Neural crest cell (in vitro differentiated cells): Measurements from ENCODE around the gene CHTF8. TPM values are rescaled to one million over a fixed set of nuclear protein-coding genes. Genes with fewer than 3 reads are reported as not detected.

ENCODE experiments used
- DNase-seq: peaks from one replicate; pipeline ENCODE4 v3.0.0; 2021; ENCODE audit warnings: low read depth, mixed read lengths, low spot score
- H3K27ac Mint-ChIP-seq: one replicate; pipeline ENCODE4 v1.8.0; 2021; ENCODE audit warnings: mild to moderate bottlenecking, mixed read lengths; ENCODE audit not compliant: unreplicated experiment
- H3K27me3 Mint-ChIP-seq: 2 replicates; pipeline ENCODE4 v1.8.0; 2021; ENCODE audit warnings: low read depth, mild to moderate bottlenecking, mixed read lengths
- H3K36me3 Mint-ChIP-seq: 2 replicates; pipeline ENCODE4 v1.8.0; 2021; ENCODE audit warnings: low read depth, mild to moderate bottlenecking, mixed read lengths
- H3K4me1 Mint-ChIP-seq: 2 replicates; pipeline ENCODE4 v1.8.0; 2021; ENCODE audit warnings: mixed read lengths
- H3K4me3 Mint-ChIP-seq: one replicate; pipeline ENCODE4 v1.8.0; 2021; ENCODE audit warnings: mild to moderate bottlenecking, mixed read lengths
- H3K9me3 Mint-ChIP-seq: 2 replicates; pipeline ENCODE4 v1.8.0; 2021; ENCODE audit warnings: mixed read lengths
- CTCF ChIP-seq: fragments of 200-600 bp; sonication (generic); conservative IDR thresholded peaks from 2 replicates; pipeline ENCODE4 v1.5.0; 2021; ENCODE audit warnings: antibody characterized with exemption, mild to moderate bottlenecking
- total RNA-seq: library from RNA; stranded (reverse); gene quantifications from 2 replicates; pipeline ENCODE4 v1.2.1, GENCODE V29; 2021

Gene CHTF8
- total RNA-seq, 1 donor from 2014 or later, result 139 TPM

DNA sequence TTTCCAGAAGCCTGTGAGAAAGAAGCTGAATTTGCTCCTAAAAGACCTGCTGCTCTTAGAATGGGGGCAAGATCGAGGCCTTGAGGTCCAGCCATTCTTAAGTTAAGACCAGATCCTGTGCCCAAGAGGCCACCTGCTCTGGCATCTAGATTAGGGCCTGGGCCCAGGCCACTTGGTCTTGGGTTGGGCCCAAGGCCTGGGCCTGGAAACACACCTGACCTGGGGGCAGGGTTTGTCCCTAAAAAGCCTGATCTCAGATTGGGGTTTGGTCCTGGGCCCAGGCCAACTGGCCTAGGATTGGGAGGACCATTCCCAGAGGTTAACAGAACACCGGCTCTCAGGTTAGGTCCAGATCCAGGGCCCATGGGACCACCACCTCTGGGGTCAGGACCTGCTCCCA, 12.9 kb downstream of the CHTF8 start:
- no peak for DNase-seq
- TF ChIP-seq CTCF, result no peak
- Mint-ChIP-seq H3K36me3 (peaks cover 27% of the 10 kb centered on the region), H3K4me3 (no peak overlapping the region), H3K9me3 (no peaks in the 10 kb centered on the region), H3K27me3 (no peaks in the 10 kb centered on the region), H3K27ac (no peak overlapping the region), H3K4me1 (peaks cover 5% of the 10 kb centered on the region)

DNA sequence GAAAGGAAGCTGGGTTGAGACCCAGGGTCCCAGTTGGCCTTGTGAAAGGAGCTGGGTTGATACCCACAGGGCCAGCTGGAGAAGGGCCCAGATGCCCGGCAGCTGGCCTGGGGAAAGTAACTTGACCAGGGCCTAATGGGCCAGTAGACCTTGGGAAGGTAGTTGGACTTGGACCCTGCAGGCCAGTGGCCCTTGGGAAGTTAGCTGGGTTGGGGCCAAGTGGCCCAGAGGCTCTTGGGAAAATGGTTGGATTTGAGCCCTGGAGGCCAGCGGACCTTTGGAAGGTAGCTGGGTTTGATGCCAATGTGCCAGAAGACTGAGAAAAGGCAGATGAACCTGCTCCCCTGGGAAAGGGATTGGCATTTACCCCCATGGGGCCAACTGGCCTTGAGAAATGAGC, 13.4 kb downstream of the CHTF8 start:
- no peak overlapping the region for H3K27ac Mint-ChIP-seq

GRCh38 chr16:69118468-69118867, 13.9 kb downstream of the CHTF8 start:
- no peaks in the 10 kb centered on the region for H3K27me3 Mint-ChIP-seq
- no peak overlapping the region for H3K27ac Mint-ChIP-seq
- peaks cover 27% of the 10 kb centered on the region for H3K36me3 Mint-ChIP-seq
- no peak overlapping the region for H3K4me3 Mint-ChIP-seq
- no peaks in the 10 kb centered on the region for H3K4me1 Mint-ChIP-seq
- no peak for TF ChIP-seq CTCF
- H3K9me3 Mint-ChIP-seq, result no peaks in the 10 kb centered on the region
- DNase-seq, result no peak

More for the DNA sequence above, 13.4 kb downstream of the CHTF8 start:
- no peak for DNase-seq
- Mint-ChIP-seq H3K4me1 (peaks cover 2% of the 10 kb centered on the region), H3K36me3 (peaks cover 27% of the 10 kb centered on the region), H3K27me3 (no peaks in the 10 kb centered on the region), H3K4me3 (no peak overlapping the region), H3K9me3 (no peaks in the 10 kb centered on the region)
- no peak for TF ChIP-seq CTCF

GRCh38 chr16:69116906-69117305, 15.5 kb downstream of the CHTF8 start:
- DNase-seq, result no peak
- H3K4me3 Mint-ChIP-seq, result no peak overlapping the region
- peaks cover 4% of the 10 kb centered on the region for H3K4me1 Mint-ChIP-seq
- H3K36me3 Mint-ChIP-seq, result peaks cover 27% of the 10 kb centered on the region
- H3K27me3 Mint-ChIP-seq, result no peaks in the 10 kb centered on the region
- no peak overlapping the region for H3K27ac Mint-ChIP-seq
- no peaks in the 10 kb centered on the region for H3K9me3 Mint-ChIP-seq
- TF ChIP-seq CTCF, result no peak

- Mint-ChIP-seq H3K4me1 (peaks cover 4% of the 10 kb centered on the region), H3K27ac (no peak overlapping the region), H3K27me3 (no peaks in the 10 kb centered on the region), H3K36me3 (peaks cover 26% of the 10 kb centered on the region), H3K9me3 (no peaks in the 10 kb centered on the region), H3K4me3 (no peak overlapping the region)
- DNase-seq, result no peak
- no peak for TF ChIP-seq CTCF
Measured at GRCh38 chr16:69116256-69116875, 16.0 kb downstream of the CHTF8 start.

GRCh38 chr16:69115837-69116236, 16.6 kb downstream of the CHTF8 start:
- Mint-ChIP-seq H3K4me1 (peaks cover 4% of the 10 kb centered on the region), H3K27ac (no peak overlapping the region), H3K36me3 (peaks cover 21% of the 10 kb centered on the region), H3K9me3 (no peaks in the 10 kb centered on the region), H3K4me3 (no peak overlapping the region), H3K27me3 (no peaks in the 10 kb centered on the region)
- no peak for TF ChIP-seq CTCF
- no peak for DNase-seq
